Testis (tissue), 2 donors: ENCODE measurements around the gene DZIP1.

ENCODE experiments used
- POLR2A ChIP-seq: fragments of 450-650 bp; IDR thresholded peaks from one replicate; pipeline ENCODE4 v1.6.1; 2017; ENCODE audit warnings: antibody characterized with exemption, mild to moderate bottlenecking, moderate library complexity
- TF ChIP-seq, protein P1 (sequence below), 3 experiments: fragments of 450-650 bp in 2 of 3; fragments of 200-600 bp in 1 of 3; sonication (generic) in 1 of 3; IDR thresholded peaks; one replicate each; pipeline ENCODE4 v1.5.1; 2016 to 2019; ENCODE audit warnings: antibody characterized with exemption in 3 of 3, mild to moderate bottlenecking in 2 of 3, moderate library complexity in 1 of 3

DNA sequence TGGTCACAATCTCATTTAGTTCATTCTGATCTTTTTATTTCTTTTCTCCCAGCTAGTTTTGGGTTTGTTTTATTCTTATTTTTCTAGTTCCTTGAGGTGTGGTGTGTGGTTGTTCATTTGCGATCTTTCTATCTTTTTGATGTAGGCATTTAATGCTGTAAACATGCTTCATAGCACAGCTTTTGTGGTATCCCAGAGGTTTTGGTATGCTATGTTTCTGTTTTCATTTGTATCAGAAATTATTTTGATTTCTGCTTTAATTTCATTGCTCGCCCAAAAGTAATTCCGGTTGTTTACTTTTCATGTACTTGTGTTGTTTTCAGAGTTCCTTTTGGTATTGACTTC lies 45.0 kb upstream of the DZIP1 start:
- TF ChIP-seq, protein P1, sequence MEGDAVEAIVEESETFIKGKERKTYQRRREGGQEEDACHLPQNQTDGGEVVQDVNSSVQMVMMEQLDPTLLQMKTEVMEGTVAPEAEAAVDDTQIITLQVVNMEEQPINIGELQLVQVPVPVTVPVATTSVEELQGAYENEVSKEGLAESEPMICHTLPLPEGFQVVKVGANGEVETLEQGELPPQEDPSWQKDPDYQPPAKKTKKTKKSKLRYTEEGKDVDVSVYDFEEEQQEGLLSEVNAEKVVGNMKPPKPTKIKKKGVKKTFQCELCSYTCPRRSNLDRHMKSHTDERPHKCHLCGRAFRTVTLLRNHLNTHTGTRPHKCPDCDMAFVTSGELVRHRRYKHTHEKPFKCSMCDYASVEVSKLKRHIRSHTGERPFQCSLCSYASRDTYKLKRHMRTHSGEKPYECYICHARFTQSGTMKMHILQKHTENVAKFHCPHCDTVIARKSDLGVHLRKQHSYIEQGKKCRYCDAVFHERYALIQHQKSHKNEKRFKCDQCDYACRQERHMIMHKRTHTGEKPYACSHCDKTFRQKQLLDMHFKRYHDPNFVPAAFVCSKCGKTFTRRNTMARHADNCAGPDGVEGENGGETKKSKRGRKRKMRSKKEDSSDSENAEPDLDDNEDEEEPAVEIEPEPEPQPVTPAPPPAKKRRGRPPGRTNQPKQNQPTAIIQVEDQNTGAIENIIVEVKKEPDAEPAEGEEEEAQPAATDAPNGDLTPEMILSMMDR (IDR thresholded peaks at IDR 0.05) = no peak
- no peak for TF ChIP-seq POLR2A
